Body of pancreas (tissue), 4 donors: ENCODE results near the gene ERC1. TPM values are rescaled to one million over a fixed set of nuclear protein-coding genes. Genes with fewer than 3 reads are reported as not detected.
A peak's percentile ranks its signal among the peaks of the same experiment; 100 is the strongest.
"Not testable (repeated sequence)": the region's sequence is repeated elsewhere in the genome, so short reads cannot be mapped to it uniquely, and the experiment has no call there.

Experiments used
- ATAC-seq: fragments of 150-250 bp; one replicate; pipeline ENCODE4 v1.9.1; 2016
- DNase-seq, 4 donors: peaks; one replicate each; pipeline ENCODE4 v3.0.0-alpha.2; 2019
- H3K27ac ChIP-seq, 4 donors: fragments of 200-600 bp; sonication (generic); 1 replicate in 3 of 4; 2 replicates in 1 of 4; pipeline versions ENCODE4 v1.5.1 to v1.6.1; 2016 to 2019; ENCODE audit warnings: mild to moderate bottlenecking in 1 of 4, mixed read lengths in 1 of 4, moderate library complexity in 1 of 4
- H3K27me3 ChIP-seq, 2 donors: fragments of 200-600 bp; sonication (generic); one replicate each; pipeline ENCODE4 v1.6.0; 2016; ENCODE audit warnings: mild to moderate bottlenecking in 1 of 2
- H3K36me3 ChIP-seq, 2 donors: fragments of 200-600 bp; sonication (generic); replicated peaks in 1 of 2; 2 replicates each; pipeline ENCODE4 v1.5.1; 2016; ENCODE audit warnings: low read depth in 2 of 2; ENCODE audit not compliant: insufficient read depth in 1 of 2
- H3K4me1 ChIP-seq: fragments of 200-600 bp; sonication (generic); one replicate; pipeline ENCODE4 v1.6.0; 2016
- H3K4me3 ChIP-seq, 2 donors: fragments of 200-600 bp; sonication (generic); 1 replicate in 1 of 2; 2 replicates in 1 of 2; pipeline ENCODE4 v1.5.1; 2016 to 2019
- H3K9me3 ChIP-seq, 3 donors: fragments of 200-600 bp; sonication (generic); 1 replicate in 2 of 3; 2 replicates in 1 of 3; pipeline ENCODE4 v1.5.1; 2016
- POLR2A ChIP-seq, 3 donors: fragments of 450-650 bp; IDR thresholded peaks; one replicate each; pipeline ENCODE4 v1.6.1; 2016; ENCODE audit warnings: antibody characterized with exemption in 3 of 3, mild to moderate bottlenecking in 2 of 3
- WGBS, 2 donors: methylation state at CpG; one replicate each; pipeline ENCODE4 v1.1.5; 2017; 5-methylcytosine and 5-hydroxymethylcytosine counted together
- intact Hi-C: fragments of 100-400 bp; cut with DNase I; formaldehyde crosslinking; loops from one replicate; pipeline ENCODE4 v1.15.1; 2023
- total RNA-seq, 2 donors: library from RNA; depleted of rRNA; stranded (reverse); fragments of >200 nt; gene quantifications; one replicate each; pipeline ENCODE4 v1.1.0, GENCODE V29; 2016
- TF ChIP-seq, protein P1 (sequence below), 7 experiments: fragments of 450-650 bp in 4 of 7; fragments of 200-600 bp in 3 of 7; sonication (generic) in 3 of 7; IDR thresholded peaks; one replicate each; pipeline ENCODE4 v1.5.1; 2016 to 2019; ENCODE audit warnings: antibody characterized with exemption in 7 of 7

The ERC1 gene
- total RNA-seq, 2 donors from 2014 or later, result 20.8 to 29.0 TPM

DNA sequence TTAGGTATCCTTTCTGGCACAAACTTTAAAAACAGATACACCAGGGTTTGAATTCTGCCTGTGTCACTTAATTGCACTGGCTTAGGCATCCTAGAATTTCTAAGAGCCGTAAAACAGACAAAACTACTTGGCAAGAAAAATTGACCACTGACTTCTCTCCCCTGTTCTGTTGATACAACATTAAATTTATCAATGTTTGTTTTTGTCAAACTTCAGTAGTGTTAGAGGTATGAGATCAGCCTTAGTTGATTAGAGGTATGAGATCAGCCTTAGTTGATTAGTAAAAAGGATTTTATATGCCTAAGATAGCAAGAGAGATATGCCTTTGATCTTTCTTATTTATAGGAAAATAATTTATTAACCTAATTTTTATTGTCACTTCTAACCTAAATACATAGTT lies 320.1 kb downstream of the ERC1 start:
- ATAC-seq (peak; percentile 68), DNase-seq (no peak)
- intact Hi-C loops, result no loop called here
- 11 to 14% methylated on average over 1 of the region's 1 CpG for WGBS, 2 donors
- Histone ChIP-seq H3K4me3 (no peak overlapping the region), H3K9me3 (no peaks in the 10 kb centered on the region), H3K36me3 (no peaks in the 10 kb centered on the region), H3K4me1 (peaks cover 43% of the 10 kb centered on the region), H3K27ac (peak overlapping the region in 3 of 4 donors; percentile 6 to 59 (median 28)), H3K27me3 (no peaks in the 10 kb centered on the region)
- TF ChIP-seq, protein P1, sequence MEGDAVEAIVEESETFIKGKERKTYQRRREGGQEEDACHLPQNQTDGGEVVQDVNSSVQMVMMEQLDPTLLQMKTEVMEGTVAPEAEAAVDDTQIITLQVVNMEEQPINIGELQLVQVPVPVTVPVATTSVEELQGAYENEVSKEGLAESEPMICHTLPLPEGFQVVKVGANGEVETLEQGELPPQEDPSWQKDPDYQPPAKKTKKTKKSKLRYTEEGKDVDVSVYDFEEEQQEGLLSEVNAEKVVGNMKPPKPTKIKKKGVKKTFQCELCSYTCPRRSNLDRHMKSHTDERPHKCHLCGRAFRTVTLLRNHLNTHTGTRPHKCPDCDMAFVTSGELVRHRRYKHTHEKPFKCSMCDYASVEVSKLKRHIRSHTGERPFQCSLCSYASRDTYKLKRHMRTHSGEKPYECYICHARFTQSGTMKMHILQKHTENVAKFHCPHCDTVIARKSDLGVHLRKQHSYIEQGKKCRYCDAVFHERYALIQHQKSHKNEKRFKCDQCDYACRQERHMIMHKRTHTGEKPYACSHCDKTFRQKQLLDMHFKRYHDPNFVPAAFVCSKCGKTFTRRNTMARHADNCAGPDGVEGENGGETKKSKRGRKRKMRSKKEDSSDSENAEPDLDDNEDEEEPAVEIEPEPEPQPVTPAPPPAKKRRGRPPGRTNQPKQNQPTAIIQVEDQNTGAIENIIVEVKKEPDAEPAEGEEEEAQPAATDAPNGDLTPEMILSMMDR (IDR thresholded peaks at IDR 0.05), result no peak
- no peak for TF ChIP-seq POLR2A (IDR thresholded peaks at IDR 0.05)

DNA sequence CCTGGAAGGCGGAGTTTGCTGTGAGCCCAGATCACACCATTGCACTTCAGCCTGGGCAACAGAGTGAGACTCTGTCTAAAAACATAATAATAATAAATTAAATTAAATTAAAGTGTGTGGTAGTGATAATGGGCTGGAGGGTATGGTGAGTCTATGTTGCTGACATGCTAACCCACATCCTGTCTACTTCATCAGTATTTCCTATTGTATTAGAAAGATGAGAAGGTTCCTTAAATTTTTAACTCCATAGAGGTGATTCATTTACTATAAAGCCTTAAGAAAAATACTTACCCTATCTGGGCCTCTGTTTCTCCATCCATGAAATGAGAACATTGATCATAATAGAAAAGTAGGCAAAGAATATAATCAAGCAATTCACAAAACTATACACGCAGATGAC lies 322.9 kb downstream of the ERC1 start:
- ATAC-seq, result no peak
- no peaks in the 10 kb centered on the region for H3K9me3 ChIP-seq
- no peaks in the 10 kb centered on the region for H3K27me3 ChIP-seq
- no peak overlapping the region for H3K4me3 ChIP-seq
- DNase-seq, result no peak
- 97 to 100% methylated on average over 2 of the region's 2 CpGs for WGBS, 2 donors
- TF ChIP-seq, protein P1 (IDR thresholded peaks at IDR 0.05), result no peak
- TF ChIP-seq POLR2A (IDR thresholded peaks at IDR 0.05), result no peak
- H3K27ac ChIP-seq, result no peak overlapping the region
- H3K4me1 ChIP-seq, result peaks cover 36% of the 10 kb centered on the region
- H3K36me3 ChIP-seq, result no peaks in the 10 kb centered on the region
- intact Hi-C loops, result no loop called here

DNA sequence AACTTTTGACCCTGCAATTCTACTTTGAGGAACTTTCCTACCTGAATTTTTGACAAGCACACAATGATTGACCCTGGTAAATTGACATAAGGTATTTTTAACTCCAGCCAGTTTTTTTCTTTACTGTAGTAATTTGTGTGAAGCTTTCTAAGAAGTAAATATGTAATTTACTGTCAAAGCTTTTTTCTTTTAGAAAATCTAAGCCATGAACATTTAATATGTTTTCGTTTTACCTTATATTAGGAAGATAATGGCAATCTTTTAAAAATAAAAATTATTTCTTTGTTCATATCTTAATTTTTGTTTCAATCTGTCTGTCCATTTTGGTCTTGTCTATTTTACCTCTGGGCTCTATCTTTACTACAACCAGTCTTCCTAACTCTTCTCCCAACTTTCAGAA lies 323.5 kb downstream of the ERC1 start:
- intact Hi-C loops, result no loop called here
- Histone ChIP-seq H3K9me3 (no peaks in the 10 kb centered on the region), H3K4me1 (peaks cover 37% of the 10 kb centered on the region), H3K36me3 (no peaks in the 10 kb centered on the region), H3K4me3 (no peak overlapping the region), H3K27ac (no peak overlapping the region), H3K27me3 (no peaks in the 10 kb centered on the region)
- ATAC-seq (no peak), DNase-seq (no peak)
- WGBS, 2 donors, result 90 to 94% methylated on average over 1 of the region's 1 CpG
- TF ChIP-seq, protein P1 (IDR thresholded peaks at IDR 0.05), result no peak
- TF ChIP-seq POLR2A (IDR thresholded peaks at IDR 0.05), result no peak

DNA sequence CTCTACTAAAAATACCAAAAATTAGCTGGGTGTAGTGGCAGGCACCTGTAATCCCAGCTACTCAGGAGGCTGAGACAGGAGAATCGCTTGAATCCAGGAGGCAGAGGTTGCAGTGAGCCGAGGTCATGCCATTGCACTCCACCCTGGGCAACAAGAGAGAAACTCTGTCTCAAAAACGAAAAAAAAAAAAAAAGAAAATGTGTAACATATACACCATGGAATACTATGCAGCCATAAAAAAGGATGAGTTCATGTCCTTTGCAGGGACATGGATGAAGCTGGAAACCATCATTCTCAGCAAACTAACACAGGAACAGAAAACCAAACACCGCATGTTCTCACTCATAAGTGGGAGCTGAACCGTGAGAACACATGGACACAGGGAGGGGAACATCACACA lies 326.0 kb downstream of the ERC1 start:
- ATAC-seq, H3K4me3 ChIP-seq, H3K27me3 ChIP-seq, H3K27ac ChIP-seq, H3K36me3 ChIP-seq, intact Hi-C loops, H3K9me3 ChIP-seq, DNase-seq: not testable (repeated sequence)
- H3K4me1 ChIP-seq, result peaks cover 24% of the 10 kb centered on the region
- WGBS, 2 donors, result 90 to 92% methylated on average over 5 of the region's 5 CpGs

DNA sequence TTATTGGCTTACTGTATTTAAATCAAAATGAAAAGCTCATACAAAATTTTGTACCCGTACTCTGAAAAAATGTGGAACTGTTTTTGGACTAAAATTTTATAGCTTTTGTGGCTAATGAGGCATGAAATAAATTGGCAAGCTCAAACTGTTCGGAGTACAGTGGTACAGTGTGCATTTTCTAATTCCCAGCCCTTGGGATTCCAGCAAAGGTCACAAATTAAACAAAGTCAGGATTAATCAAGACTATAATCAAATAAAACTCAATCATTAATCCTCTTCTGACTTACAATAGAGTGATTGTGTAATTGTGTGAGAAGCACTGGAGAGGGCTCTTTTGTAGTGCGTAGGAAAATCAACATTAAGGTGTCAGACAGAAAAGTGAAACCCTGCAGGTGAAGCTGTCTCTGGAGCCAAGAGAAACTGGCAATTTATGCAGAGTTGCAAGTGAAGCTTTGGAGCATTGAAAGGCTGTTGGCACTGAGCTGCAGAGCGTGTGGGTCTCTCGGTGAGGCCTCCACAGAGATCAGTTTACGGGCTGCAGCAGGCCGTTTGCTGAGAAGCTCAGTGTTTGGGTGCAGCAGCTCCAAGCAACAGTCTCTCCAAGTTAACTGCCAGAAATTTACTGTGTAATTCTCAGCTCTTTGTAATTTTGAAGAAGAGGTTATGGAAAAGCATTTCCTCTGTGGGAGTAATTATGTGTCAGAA lies 327.5 kb downstream of the ERC1 start:
- Histone ChIP-seq H3K4me1 (peaks cover 20% of the 10 kb centered on the region), H3K27me3 (no peaks in the 10 kb centered on the region), H3K27ac (peak overlapping the region; percentile 48 to 78 (median 60)), H3K36me3 (no peaks in the 10 kb centered on the region), H3K4me3 (no peak overlapping the region), H3K9me3 (no peaks in the 10 kb centered on the region)
- ATAC-seq (peak; percentile 83), DNase-seq (peak; percentile 33 to 62 (median 56))
- TF ChIP-seq POLR2A (IDR thresholded peaks at IDR 0.05), result peak in 2 of 3 donors; percentile 14 to 16
- TF ChIP-seq, protein P1 (IDR thresholded peaks at IDR 0.05), result no peak
- 15 to 17% methylated on average over 7 of the region's 7 CpGs for WGBS, 2 donors
- intact Hi-C loops, result no loop called here
